HG02973 (cell line): ENCODE measurements around the gene SFMBT1.

Source experiments
- ATAC-seq: cut with Tn5 transposase; IDR thresholded peaks from one replicate; pipeline ENCODE4 v1.9.1; 2021; ENCODE audit warnings: moderate library complexity; ENCODE audit not compliant: unreplicated experiment

SFMBT1 gene

GRCh38 chr3:52859686-52860423, 186.0 kb downstream of the SFMBT1 start:
- no peak for ATAC-seq

- no peak for ATAC-seq
Observed at GRCh38 chr3:52857864-52858263, 188.0 kb downstream of the SFMBT1 start.

- ATAC-seq = no peak
Observed at GRCh38 chr3:52857133-52857532, 188.7 kb downstream of the SFMBT1 start.

- no peak for ATAC-seq
Observed at GRCh38 chr3:52856666-52857065, 189.2 kb downstream of the SFMBT1 start.

- ATAC-seq = no peak
Observed at GRCh38 chr3:52854013-52854412, 191.9 kb downstream of the SFMBT1 start.
